ENCODE results near the gene PTPRM. TPM values are rescaled to one million over a fixed set of nuclear protein-coding genes. Genes with fewer than 3 reads are reported as not detected.

The PTPRM gene
- total and polyA plus RNA-seq, 2 of the 4 experiments (the other 2 are of a cell fraction), result 28.3 to 51.2 TPM

- Histone ChIP-seq H3K9me1 (ENCODE audit: insufficient read depth, low read length) (0 out of 2 replicates have a peak, but pooled peaks cover 6% of the 10 kb centered on the region), H2BK15ac (ENCODE audit: low read depth, low read length) (no peak overlapping the region), H3K36me3 (ENCODE audit: control insufficient read depth, insufficient read depth, low read length) (peaks cover 21% of the 10 kb centered on the region), H3K9me3 (ENCODE audit: control insufficient read depth, insufficient read depth, low read length) (no peaks in the 10 kb centered on the region), H2AFZ (replicated peaks; ENCODE audit: low read length, poor library complexity) (peak overlapping the region; percentile 23), H3K4ac (ENCODE audit: low read depth, low read length) (no peak overlapping the region), H3K56ac (ENCODE audit: extremely low read depth, insufficient read depth, low read length) (no peak overlapping the region), H3K27me3 (ENCODE audit: control insufficient read depth, insufficient read depth, low read length) (no peaks in the 10 kb centered on the region), H3K23ac (ENCODE audit: low read depth, low read length) (no peak overlapping the region), H2BK20ac (ENCODE audit: low read depth, low read length) (no peak overlapping the region), H3K79me1 (ENCODE audit: low read depth in 1 of 2, low read length in 2 of 2) (no peaks in the 10 kb centered on the region), H3K9ac (ENCODE audit: low read depth, low read length) (no peak overlapping the region), H3K4me1 (ENCODE audit: control insufficient read depth, insufficient read depth, low read length) (peaks cover 8% of the 10 kb centered on the region), H2AK5ac (ENCODE audit: low read depth, low read length) (no peak overlapping the region), H3K4me3 (ENCODE audit: insufficient read depth, low read depth, low read length) (no peak overlapping the region), H3K27ac (ENCODE audit: insufficient read depth, low read length) (no peak overlapping the region), H3K18ac (ENCODE audit: low read depth, low read length) (no peak overlapping the region), H3K14ac (replicated peaks; ENCODE audit: low read depth, low read length) (no peak overlapping the region), H2BK120ac (ENCODE audit: low read depth, low read length) (no peak overlapping the region), H4K5ac (ENCODE audit: low read depth, low read length) (no peak overlapping the region), H4K8ac (ENCODE audit: low read depth in 2 of 2, low read length in 2 of 2) (no peak overlapping the region), H3K4me2 (ENCODE audit: low read depth, low read length) (no peak overlapping the region), H2AK9ac (replicated peaks; ENCODE audit: low read depth, low read length, poor library complexity) (no peak overlapping the region), H2BK5ac (ENCODE audit: low read depth, low read length, poor library complexity, severe bottlenecking) (no peak overlapping the region), H4K20me1 (ENCODE audit: insufficient read depth, low read length) (no peaks in the 10 kb centered on the region), H4K91ac (ENCODE audit: insufficient read depth, low read depth, low read length) (no peak overlapping the region)
- WGBS, 2 experiments (ENCODE audit: extremely low coverage in 2 of 2, insufficient read length in 1 of 2), result 100% methylated on average over 6 of the region's 19 CpGs; no CpG with 5 or more reads in 1 of the 2 experiments
- ChIA-PET POLR2A (ENCODE audit: unreplicated experiment) (no interaction called here), CTCF (no interaction called here)
- BruUV-seq (replicated peaks), result no TSS peak
- DNase-seq (no peak), ATAC-seq (ENCODE audit: low read depth) (no peak)
- TF ChIP-seq MXI1 (IDR thresholded peaks at IDR 0.05; ENCODE audit: borderline replicate concordance, low read depth, low read length), result no peak
- TF ChIP-seq RAD21 (IDR thresholded peaks at IDR 0.05; ENCODE audit: low read length), result no peak
- no peak for TF ChIP-seq RFX5 (IDR thresholded peaks at IDR 0.05; ENCODE audit: low read depth, low read length)
- TF ChIP-seq MAZ (IDR thresholded peaks at IDR 0.05; ENCODE audit: borderline replicate concordance, low read depth, low read length), result no peak
- TF ChIP-seq CTCF (conservative IDR thresholded peaks at IDR 0.05; ENCODE audit: low read depth, low read length), result no peak
- TF ChIP-seq MAFK (IDR thresholded peaks at IDR 0.05; ENCODE audit: low read depth, low read length), result no peak
- no peak for TF ChIP-seq USF2 (IDR thresholded peaks at IDR 0.05; ENCODE audit: low read depth, low read length)
- TF ChIP-seq ELK1 (IDR thresholded peaks at IDR 0.05; ENCODE audit: borderline replicate concordance, low read depth, low read length), result no peak
- no peak for TF ChIP-seq BHLHE40 (IDR thresholded peaks at IDR 0.05; ENCODE audit: low read depth, low read length)
- no peak for TF ChIP-seq FOS (IDR thresholded peaks at IDR 0.05; ENCODE audit: low read depth, low read length)
- no peak for TF ChIP-seq RCOR1 (IDR thresholded peaks at IDR 0.05; ENCODE audit: insufficient replicate concordance, low read length)
- TF ChIP-seq CEBPB (IDR thresholded peaks at IDR 0.05; ENCODE audit: low read depth, low read length), result no peak
- TF ChIP-seq CHD1 (IDR thresholded peaks at IDR 0.05; ENCODE audit: low read depth, low read length), result no peak
- intact Hi-C loops (cut with micrococcal nuclease), result no loop called here
- in situ Hi-C loops (cut with MboI; ENCODE audit: low sequenced_read_pairs), result loop anchor here (25.0 kb wide), 1 partner anchor 592 kb away; no protein-coding TSS in a partner anchor
- dilution Hi-C loops (cut with HindIII; ENCODE audit: low sequenced_read_pairs, unreplicated experiment), result no loop called here
Observed at GRCh38 chr18:8379187-8379941, 812.2 kb downstream of the PTPRM start.
